HEK293 (cell line): Measurements from ENCODE around the gene TSR1.

ENCODE experiments used
- CTCF ChIP-seq: fragments of 450-650 bp; formaldehyde crosslinking; IDR thresholded peaks from 2 replicates; pipeline ENCODE4 v1.5.1; 2016; ENCODE audit warnings: missing biosample characterization, missing genetic modification characterization
- HOXC10 ChIP-seq: sonication (generic); formaldehyde crosslinking; IDR thresholded peaks from 2 replicates; pipeline ENCODE4 v1.8.1; 2023; ENCODE audit warnings: mild to moderate bottlenecking, missing genetic modification reagents
- YY1 ChIP-seq: fragments of 450-650 bp; formaldehyde crosslinking; IDR thresholded peaks from 2 replicates; pipeline ENCODE4 v1.5.1; 2018; ENCODE audit warnings: missing biosample characterization, missing genetic modification characterization
- YY2 ChIP-seq: fragments of 450-650 bp; formaldehyde crosslinking; IDR thresholded peaks from 2 replicates; pipeline ENCODE4 v1.5.1; 2016; ENCODE audit warnings: missing biosample characterization, missing genetic modification characterization
- ZNF146 ChIP-seq: fragments of 450-650 bp; formaldehyde crosslinking; IDR thresholded peaks from 2 replicates; pipeline ENCODE4 v1.5.1; 2016; ENCODE audit warnings: missing biosample characterization, missing genetic modification characterization
- ZNF16 ChIP-seq: fragments of 450-650 bp; formaldehyde crosslinking; IDR thresholded peaks from 2 replicates; pipeline ENCODE4 v1.5.1; 2016; ENCODE audit warnings: low read depth, missing biosample characterization, missing genetic modification characterization
- ZNF280D ChIP-seq: fragments of 450-650 bp; formaldehyde crosslinking; IDR thresholded peaks from 2 replicates; pipeline ENCODE4 v1.5.1; 2016; ENCODE audit warnings: missing biosample characterization, missing genetic modification characterization
- ZNF350 ChIP-seq: fragments of 450-650 bp; formaldehyde crosslinking; IDR thresholded peaks from 2 replicates; pipeline ENCODE4 v1.5.0; 2017; ENCODE audit warnings: missing biosample characterization, mild to moderate bottlenecking, missing genetic modification characterization
- ZNF837 ChIP-seq: fragments of 450-650 bp; formaldehyde crosslinking; IDR thresholded peaks from 2 replicates; pipeline ENCODE4 v1.5.1; 2016; ENCODE audit warnings: missing biosample characterization, missing genetic modification characterization

GRCh38 chr17:2376107-2376506 lies 39.9 kb upstream of the TSR1 start:
- TF ChIP-seq CTCF (tag by site-specific recombination) = no peak
- no peak for TF ChIP-seq YY1 (tag by site-specific recombination)
- TF ChIP-seq YY2 (tag by site-specific recombination) = no peak
- TF ChIP-seq ZNF837 (tag by site-specific recombination) = no peak
- TF ChIP-seq ZNF350 (tag by site-specific recombination) = no peak
- no peak for TF ChIP-seq ZNF146 (tag by site-specific recombination)
- TF ChIP-seq ZNF280D (tag by site-specific recombination) = no peak
- no peak for TF ChIP-seq HOXC10 (CRISPR knock-in tag)
- TF ChIP-seq ZNF16 (tag by site-specific recombination) = no peak
